ENCODE measurements around the gene LSR. TPM values are rescaled to one million over a fixed set of nuclear protein-coding genes. Genes with fewer than 3 reads are reported as not detected.

Gene LSR
- total and polyA plus RNA-seq, 2 donors (not counting 1 experiment from before 2014, with no cell fraction given): 37.2 to 45.3 TPM

- intact Hi-C loops (cut with micrococcal nuclease): no loop called here
- H3K4me3 Mint-ChIP-seq: no peak overlapping the region
- H3K27ac Mint-ChIP-seq: no peak overlapping the region
Observed at GRCh38 chr19:35251456-35251855, 2.7 kb downstream of the LSR start.

More at GRCh38 chr19:35251456-35251855, 2.7 kb downstream of the LSR start:
- Histone ChIP-seq H3K9ac (ENCODE audit: low read length) (no peak overlapping the region), H3K4me3 (ENCODE audit: control extremely low read depth in 1 of 5, extremely low read depth in 1 of 5, insufficient read depth in 1 of 5, low read depth in 2 of 5, low read length in 4 of 5) (no peak overlapping the region), H3K27me3 (replicated peaks in 1 of 4; ENCODE audit: control extremely low read depth in 1 of 4, control insufficient read depth in 3 of 4, insufficient read depth in 4 of 4, low read length in 3 of 4) (peaks cover 0 to 6% (median 0%) of the 10 kb centered on the region in 4 experiments), H3K79me2 (ENCODE audit: control insufficient read depth, insufficient read depth, low read length) (no peaks in the 10 kb centered on the region), H3K4me1 (ENCODE audit: control insufficient read depth in 2 of 2, insufficient read depth in 2 of 2, low read length in 2 of 2) (peaks cover 13 to 30% of the 10 kb centered on the region in 2 donors), H3K27ac (ENCODE audit: low read length in 2 of 2) (no peak overlapping the region), H2AFZ (ENCODE audit: insufficient read depth, low read depth, low read length, poor library complexity, severe bottlenecking) (no peak overlapping the region), H3K9me3 (ENCODE audit: control extremely low read depth in 1 of 3, control insufficient read depth in 2 of 3, insufficient read depth in 1 of 3, low read length in 2 of 3) (no peaks in the 10 kb centered on the region), H3K36me3 (replicated peaks in 1 of 2; ENCODE audit: control extremely low read depth in 1 of 2, control insufficient read depth in 1 of 2, extremely low read depth in 1 of 2, insufficient read depth in 2 of 2, low read length in 1 of 2) (peaks cover 0 to 8% of the 10 kb centered on the region in 2 experiments), H4K20me1 (ENCODE audit: control insufficient read depth, insufficient read depth, low read length, poor library complexity, severe bottlenecking) (peaks cover 5% of the 10 kb centered on the region), H3K4me2 (replicated peaks; ENCODE audit: low read depth, low read length, poor library complexity, severe bottlenecking) (no peak overlapping the region)
- ChIA-PET POLR2A (interaction anchor here (0.7 to 1.1 kb wide), 4 partner anchors 12 to 157 kb away, joined by 3 to 5 read pairs (median 3); no protein-coding TSS in a partner anchor), CTCF (interaction anchor here (1.0 to 1.7 kb wide), 5 partner anchors 12 to 217 kb away, joined by 3 to 7 read pairs (median 4); no protein-coding TSS in a partner anchor)
- TF ChIP-seq, protein P1, sequence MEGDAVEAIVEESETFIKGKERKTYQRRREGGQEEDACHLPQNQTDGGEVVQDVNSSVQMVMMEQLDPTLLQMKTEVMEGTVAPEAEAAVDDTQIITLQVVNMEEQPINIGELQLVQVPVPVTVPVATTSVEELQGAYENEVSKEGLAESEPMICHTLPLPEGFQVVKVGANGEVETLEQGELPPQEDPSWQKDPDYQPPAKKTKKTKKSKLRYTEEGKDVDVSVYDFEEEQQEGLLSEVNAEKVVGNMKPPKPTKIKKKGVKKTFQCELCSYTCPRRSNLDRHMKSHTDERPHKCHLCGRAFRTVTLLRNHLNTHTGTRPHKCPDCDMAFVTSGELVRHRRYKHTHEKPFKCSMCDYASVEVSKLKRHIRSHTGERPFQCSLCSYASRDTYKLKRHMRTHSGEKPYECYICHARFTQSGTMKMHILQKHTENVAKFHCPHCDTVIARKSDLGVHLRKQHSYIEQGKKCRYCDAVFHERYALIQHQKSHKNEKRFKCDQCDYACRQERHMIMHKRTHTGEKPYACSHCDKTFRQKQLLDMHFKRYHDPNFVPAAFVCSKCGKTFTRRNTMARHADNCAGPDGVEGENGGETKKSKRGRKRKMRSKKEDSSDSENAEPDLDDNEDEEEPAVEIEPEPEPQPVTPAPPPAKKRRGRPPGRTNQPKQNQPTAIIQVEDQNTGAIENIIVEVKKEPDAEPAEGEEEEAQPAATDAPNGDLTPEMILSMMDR (IDR thresholded peaks at IDR 0.05): no peak
- no peak for TF ChIP-seq EZH2 (IDR thresholded peaks at IDR 0.05; ENCODE audit: borderline replicate concordance, insufficient read depth, low read depth, low read length, poor library complexity, severe bottlenecking)
- Mint-ChIP-seq H3K27me3 (no peaks in the 10 kb centered on the region), H3K4me1 (peaks cover 29% of the 10 kb centered on the region), H3K9me3 (ENCODE audit: insufficient read depth) (no peaks in the 10 kb centered on the region)
- no peak for DNase-seq
- WGBS (ENCODE audit: insufficient coverage): no CpG with 5 or more reads among the region's 2 CpGs
- ATAC-seq (ENCODE audit: low read depth): no peak
